Coronary artery (tissue), 2 donors: ENCODE measurements around the gene SLC37A4.
A peak's percentile ranks its signal among the peaks of the same experiment; 100 is the strongest.
"Not testable (repeated sequence)": the region's sequence is repeated elsewhere in the genome, so short reads cannot be mapped to it uniquely, and the experiment has no call there.

Experiments used
- DNase-seq: peaks from one replicate; pipeline ENCODE4 v3.0.0-alpha.2; 2017; ENCODE audit warnings: low spot score
- H3K27ac ChIP-seq, 2 donors: fragments of 200-600 bp; sonication (generic); one replicate each; pipeline ENCODE4 v1.5.1; 2016 to 2019
- H3K4me3 ChIP-seq: fragments of 200-600 bp; sonication (generic); 2 replicates; pipeline ENCODE4 v1.5.1; 2016; ENCODE audit warnings: mild to moderate bottlenecking, moderate library complexity
- TF ChIP-seq, protein P1 (sequence below): fragments of 200-600 bp; sonication (generic); IDR thresholded peaks from one replicate; pipeline ENCODE4 v1.5.1; 2019; ENCODE audit warnings: antibody characterized with exemption

The SLC37A4 gene

DNA sequence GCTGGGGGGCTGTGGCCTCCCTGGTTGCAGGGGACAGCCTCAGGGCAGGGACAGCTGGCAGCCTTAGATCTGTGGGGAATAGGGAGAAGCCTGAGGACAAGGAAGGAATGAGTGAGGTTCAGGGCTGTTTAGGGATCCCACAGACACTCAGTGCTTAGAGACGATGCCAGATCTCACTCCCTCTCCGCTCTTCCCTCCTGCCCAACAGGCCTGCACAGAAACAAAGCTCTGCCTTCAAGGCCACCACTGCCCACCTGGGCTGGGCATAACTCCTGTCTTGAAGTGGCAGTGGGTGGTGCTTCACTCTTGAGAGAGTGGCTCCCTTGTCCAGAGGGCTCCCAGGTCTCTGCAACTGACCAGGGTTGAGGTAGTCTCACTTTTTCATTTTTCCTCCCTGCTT is 45.9 kb downstream of the SLC37A4 start:
- no peak overlapping the region for H3K4me3 ChIP-seq
- TF ChIP-seq, protein P1, sequence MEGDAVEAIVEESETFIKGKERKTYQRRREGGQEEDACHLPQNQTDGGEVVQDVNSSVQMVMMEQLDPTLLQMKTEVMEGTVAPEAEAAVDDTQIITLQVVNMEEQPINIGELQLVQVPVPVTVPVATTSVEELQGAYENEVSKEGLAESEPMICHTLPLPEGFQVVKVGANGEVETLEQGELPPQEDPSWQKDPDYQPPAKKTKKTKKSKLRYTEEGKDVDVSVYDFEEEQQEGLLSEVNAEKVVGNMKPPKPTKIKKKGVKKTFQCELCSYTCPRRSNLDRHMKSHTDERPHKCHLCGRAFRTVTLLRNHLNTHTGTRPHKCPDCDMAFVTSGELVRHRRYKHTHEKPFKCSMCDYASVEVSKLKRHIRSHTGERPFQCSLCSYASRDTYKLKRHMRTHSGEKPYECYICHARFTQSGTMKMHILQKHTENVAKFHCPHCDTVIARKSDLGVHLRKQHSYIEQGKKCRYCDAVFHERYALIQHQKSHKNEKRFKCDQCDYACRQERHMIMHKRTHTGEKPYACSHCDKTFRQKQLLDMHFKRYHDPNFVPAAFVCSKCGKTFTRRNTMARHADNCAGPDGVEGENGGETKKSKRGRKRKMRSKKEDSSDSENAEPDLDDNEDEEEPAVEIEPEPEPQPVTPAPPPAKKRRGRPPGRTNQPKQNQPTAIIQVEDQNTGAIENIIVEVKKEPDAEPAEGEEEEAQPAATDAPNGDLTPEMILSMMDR, result no peak
- H3K27ac ChIP-seq, result no peak overlapping the region
- DNase-seq, result no peak

DNA sequence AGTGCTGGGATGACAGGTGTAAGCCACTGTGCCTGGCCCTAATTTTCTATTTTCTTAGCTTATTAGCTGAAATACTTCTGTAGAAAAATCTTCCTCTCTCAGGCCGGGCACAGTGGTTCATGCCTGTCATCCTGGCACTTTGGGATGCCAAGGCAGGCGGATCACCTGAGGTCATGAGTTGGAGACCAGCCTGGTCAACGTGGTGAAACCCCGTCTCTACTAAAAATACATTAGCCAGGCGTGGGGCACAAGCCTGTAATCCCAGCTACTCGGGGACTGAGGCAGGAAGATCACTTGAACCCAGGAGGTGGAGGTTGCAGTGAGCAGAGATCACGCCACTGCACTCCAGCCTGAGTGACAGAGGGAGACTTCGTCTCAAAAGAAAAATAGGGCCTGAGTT is 46.3 kb downstream of the SLC37A4 start:
- H3K4me3 ChIP-seq, H3K27ac ChIP-seq: not testable (repeated sequence)

DNA sequence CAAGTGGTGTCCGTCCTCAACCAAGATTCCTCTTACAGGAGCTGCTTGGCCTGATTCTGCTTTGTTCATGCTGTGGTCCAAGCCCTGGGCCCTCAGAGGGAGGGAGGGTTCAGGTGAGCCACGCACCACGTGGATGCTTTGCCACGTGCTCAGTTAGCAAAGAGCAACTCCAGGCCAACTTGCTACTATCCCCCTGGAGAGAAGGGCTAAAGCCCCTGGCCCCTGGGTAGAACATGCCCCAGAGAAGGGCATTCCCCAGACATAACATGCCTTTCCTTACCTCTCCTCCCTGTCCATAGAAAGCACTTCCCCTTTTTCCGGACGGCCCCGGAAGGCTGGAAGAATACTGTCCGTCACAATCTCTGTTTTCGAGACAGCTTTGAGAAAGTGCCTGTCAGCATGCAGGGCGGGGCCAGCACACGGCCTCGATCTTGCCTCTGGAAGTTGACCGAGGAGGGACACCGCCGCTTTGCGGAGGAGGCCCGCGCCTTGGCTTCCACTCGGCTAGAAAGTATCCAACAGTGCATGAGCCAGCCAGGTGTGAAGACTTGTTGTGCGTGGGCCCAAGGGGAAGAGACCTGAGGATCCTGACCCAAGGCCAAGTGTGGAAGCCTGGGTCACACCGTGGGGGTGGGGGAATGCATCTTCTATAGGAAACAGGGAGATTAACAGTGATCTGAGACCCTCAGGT is 50.3 kb downstream of the SLC37A4 start:
- Histone ChIP-seq H3K4me3 (peak overlapping the region; percentile 8), H3K27ac (no peak overlapping the region)
- TF ChIP-seq, protein P1, result no peak
- DNase-seq, result no peak

More for the DNA sequence above, 46.3 kb downstream of the SLC37A4 start:
- DNase-seq, result not testable (repeated sequence)

DNA sequence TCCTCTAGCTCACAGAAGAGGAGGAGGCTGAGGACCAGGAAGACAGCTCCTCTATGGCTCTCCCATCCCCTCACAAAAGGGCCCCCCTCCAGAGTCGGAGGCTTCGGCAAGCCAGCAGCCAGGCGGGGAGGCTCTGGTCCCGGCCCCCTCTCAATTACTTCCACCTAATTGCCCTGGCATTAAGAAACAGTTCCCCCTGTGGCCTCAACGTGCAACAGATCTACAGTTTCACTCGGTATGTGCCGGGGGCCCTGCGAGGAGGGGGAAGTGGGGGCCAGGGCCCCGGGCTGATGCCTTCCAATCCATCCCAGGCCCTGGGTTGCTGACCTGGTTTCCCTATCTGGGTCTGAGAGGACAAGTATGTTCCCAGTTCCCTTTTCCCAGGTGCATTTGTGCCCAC is 51.2 kb downstream of the SLC37A4 start:
- Histone ChIP-seq H3K27ac (no peak overlapping the region), H3K4me3 (no peak overlapping the region)
- TF ChIP-seq, protein P1, result no peak
- DNase-seq, result no peak

DNA sequence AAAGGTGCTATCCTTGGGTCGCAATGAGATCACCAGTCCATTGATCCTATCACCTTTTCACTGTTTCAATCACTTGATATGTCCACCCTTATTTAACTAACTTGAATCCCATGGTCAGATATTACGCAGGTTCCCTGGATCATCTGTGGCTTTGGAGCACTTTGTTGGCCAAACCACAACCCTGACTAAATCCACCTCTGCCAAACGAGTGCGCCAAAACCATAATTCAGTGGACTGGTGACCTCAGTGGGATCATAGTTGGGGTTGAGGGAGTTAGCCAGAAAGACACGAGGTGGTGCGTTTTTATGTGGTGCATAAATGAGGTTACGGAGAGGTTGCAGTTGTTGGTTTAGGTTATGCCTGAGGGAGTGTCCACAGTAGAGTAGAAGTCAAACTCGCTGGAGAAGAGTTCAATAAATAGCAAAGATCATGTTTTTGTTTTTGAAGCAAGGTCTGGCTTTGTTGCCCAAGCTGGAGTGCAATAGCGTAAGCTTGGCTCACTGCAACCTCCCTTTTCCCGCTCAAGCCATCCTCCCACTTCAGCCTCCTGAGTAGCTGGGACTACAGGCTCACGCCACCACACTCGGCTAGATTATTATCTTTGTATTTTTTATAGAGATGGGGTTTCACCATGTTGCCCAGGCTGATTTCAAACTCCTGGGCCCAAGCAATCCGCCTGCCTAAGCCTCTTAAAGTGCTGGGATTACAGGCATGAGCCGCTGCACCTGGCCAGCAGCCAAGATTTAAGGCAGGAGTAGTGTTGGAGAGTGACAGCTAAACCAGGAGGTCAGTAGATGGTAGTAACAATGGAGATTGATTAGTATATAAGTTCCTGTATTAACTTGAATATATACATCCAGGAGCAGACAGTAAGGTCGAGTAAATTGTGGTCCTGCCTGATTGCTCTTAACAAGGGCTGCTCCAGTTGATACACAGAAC is 54.6 kb downstream of the SLC37A4 start:
- no peak overlapping the region for H3K4me3 ChIP-seq
- TF ChIP-seq, protein P1, result no peak
- no peak for DNase-seq
- no peak overlapping the region for H3K27ac ChIP-seq
